ENCODE data around the gene TALDO1. TPM values are rescaled to one million over a fixed set of nuclear protein-coding genes. Genes with fewer than 3 reads are reported as not detected.

TALDO1 gene
- total RNA-seq, 1 experiment from 2014 or later = 268 TPM

GRCh38 chr11:714436-714835 lies 32.8 kb upstream of the TALDO1 start:
- H3K23ac ChIP-seq (ENCODE audit: insufficient read length, low read depth, low read length) = no peak overlapping the region
- H3K4me1 Mint-ChIP-seq = peaks cover 3 to 18% of the 10 kb centered on the region in 2 experiments
- no peaks in the 10 kb centered on the region; the same call in 1 of the 2 replicates for H3K27me3 Mint-ChIP-seq (ENCODE audit: low read depth)

More at GRCh38 chr11:714436-714835, 32.8 kb upstream of the TALDO1 start:
- H3T11ph ChIP-seq (ENCODE audit: low read length) = no peak overlapping the region
- H3K4me2 ChIP-seq (ENCODE audit: insufficient read depth, insufficient read length, low read length) = no peak overlapping the region
- no peak overlapping the region for H4K5ac ChIP-seq (ENCODE audit: insufficient read length, low read depth, low read length)
- peaks cover 5% of the 10 kb centered on the region; the same call in 1 of the 2 replicates for H3K4me1 ChIP-seq (ENCODE audit: insufficient read depth, low read length)
- H3K9ac ChIP-seq (ENCODE audit: extremely low read depth, insufficient read length, low read length) = no peak overlapping the region
- H3K27ac ChIP-seq (ENCODE audit: insufficient read length, low read depth, low read length) = no peak overlapping the region
- H3K27me3 ChIP-seq (ENCODE audit: insufficient read depth, low read length) = no peaks in the 10 kb centered on the region
- no CpG with 5 or more reads among the region's 6 CpGs for WGBS (ENCODE audit: extremely low coverage, insufficient read length, low lambda C conversion rate)
- no peak overlapping the region for H2BK120ac ChIP-seq (ENCODE audit: low read depth, low read length, poor library complexity, severe bottlenecking)
- H3K4me3 Mint-ChIP-seq = no peak overlapping the region
- H3K27ac Mint-ChIP-seq = no peak overlapping the region
- H3K14ac ChIP-seq (ENCODE audit: insufficient read depth, low read length) = no peak overlapping the region
- no peak overlapping the region for H3K18ac ChIP-seq (ENCODE audit: insufficient read length, low read depth, low read length)
- H3K4ac ChIP-seq (ENCODE audit: low read depth, low read length) = no peak overlapping the region
- no peak overlapping the region for H2BK15ac ChIP-seq (ENCODE audit: low read depth, low read length)
- no peak overlapping the region for H3K56ac ChIP-seq (ENCODE audit: insufficient read length, low read depth, low read length)
- H3K23me2 ChIP-seq (ENCODE audit: insufficient read length, low read depth, low read length, poor library complexity, severe bottlenecking) = no peaks in the 10 kb centered on the region
- no peaks in the 10 kb centered on the region for H3K79me2 ChIP-seq (ENCODE audit: insufficient read depth, low read length)
- H2BK5ac ChIP-seq (ENCODE audit: insufficient read length, low read length) = no peak overlapping the region
- H3K79me1 ChIP-seq (ENCODE audit: insufficient read depth, low read depth, low read length, poor library complexity, severe bottlenecking) = no peaks in the 10 kb centered on the region
- no peak overlapping the region for H2BK12ac ChIP-seq (ENCODE audit: insufficient read length, low read depth, low read length)
- H3K9me3 ChIP-seq (ENCODE audit: control insufficient read depth, low read depth, low read length) = no peaks in the 10 kb centered on the region
- H2BK20ac ChIP-seq (ENCODE audit: low read depth, low read length, poor library complexity, severe bottlenecking) = no peak overlapping the region
- TF ChIP-seq CTCF (conservative IDR thresholded peaks at IDR 0.05) = no peak
- H4K91ac ChIP-seq (ENCODE audit: insufficient read length, low read depth, low read length) = no peak overlapping the region
- H3K36me3 Mint-ChIP-seq (ENCODE audit: insufficient read depth in 1 of 3, low read depth in 3 of 3) = peaks cover 5 to 18% (median 9%) of the 10 kb centered on the region in 3 experiments; a peak in 5 of 7 replicates
- no peak overlapping the region for H4K8ac ChIP-seq (replicated peaks; ENCODE audit: insufficient read length, low read depth, low read length)
- H2AFZ ChIP-seq (ENCODE audit: low read length) = no peak overlapping the region
- no peak overlapping the region for H2AK5ac ChIP-seq (ENCODE audit: insufficient read length, low read length)
- H4K20me1 ChIP-seq (ENCODE audit: control insufficient read depth, insufficient read depth, insufficient read length) = no peaks in the 10 kb centered on the region
- no peak for DNase-seq
- peaks cover 9 to 12% of the 10 kb centered on the region in 2 experiments for H3K9me3 Mint-ChIP-seq

Measured in H9 (cell line).